HUES48 (cell line): ENCODE results near the gene ALDH1L2.
"Not testable (repeated sequence)": the region's sequence is repeated elsewhere in the genome, so short reads cannot be mapped to it uniquely, and the experiment has no call there.

ENCODE experiments used
- H3K27ac ChIP-seq: one replicate; pipeline ENCODE4 v1.7.0; 2013; ENCODE audit warnings: low read depth, low read length, inconsistent platforms
- H3K27me3 ChIP-seq: 2 replicates; pipeline ENCODE4 v1.6.1; 2013; ENCODE audit warnings: mild to moderate bottlenecking, low read length; ENCODE audit not compliant: control insufficient read depth, insufficient read depth
- H3K36me3 ChIP-seq: 2 replicates; pipeline ENCODE4 v1.6.1; 2013; ENCODE audit warnings: low read length; ENCODE audit not compliant: control insufficient read depth, insufficient read depth
- H3K4me1 ChIP-seq: 2 replicates; pipeline ENCODE4 v1.6.1; 2013; ENCODE audit warnings: mild to moderate bottlenecking, low read length; ENCODE audit not compliant: control insufficient read depth, insufficient read depth
- H3K4me3 ChIP-seq: 2 replicates; pipeline ENCODE4 v1.5.1; 2013; ENCODE audit warnings: mild to moderate bottlenecking, low read depth, low read length
- H3K9ac ChIP-seq: 2 replicates; pipeline ENCODE4 v1.6.1; 2013; ENCODE audit warnings: mild to moderate bottlenecking, low read depth, low read length, moderate library complexity
- H3K9me3 ChIP-seq: 2 replicates; pipeline ENCODE4 v1.6.1; 2013; ENCODE audit warnings: low read length; ENCODE audit not compliant: control insufficient read depth, insufficient read depth

The ALDH1L2 gene

GRCh38 chr12:105102673-105103072, 18.4 kb upstream of the ALDH1L2 start:
- no peak overlapping the region for H3K27ac ChIP-seq
- no peak overlapping the region for H3K9ac ChIP-seq
- H3K4me1 ChIP-seq = peaks cover 3% of the 10 kb centered on the region; the same call in 1 of the 2 replicates
- no peak overlapping the region for H3K4me3 ChIP-seq
- H3K27me3 ChIP-seq = no peaks in the 10 kb centered on the region
- H3K36me3 ChIP-seq = no peaks in the 10 kb centered on the region
- H3K9me3 ChIP-seq = no peaks in the 10 kb centered on the region

GRCh38 chr12:105100998-105101397, 16.7 kb upstream of the ALDH1L2 start:
- H3K9me3 ChIP-seq = peaks cover 7% of the 10 kb centered on the region
- H3K27ac ChIP-seq = no peak overlapping the region
- H3K27me3 ChIP-seq = no peaks in the 10 kb centered on the region
- H3K4me3 ChIP-seq = no peak overlapping the region
- H3K4me1 ChIP-seq = 0 out of 2 replicates have a peak, but pooled peaks cover 3% of the 10 kb centered on the region
- H3K36me3 ChIP-seq = no peaks in the 10 kb centered on the region
- no peak overlapping the region for H3K9ac ChIP-seq

GRCh38 chr12:105100207-105100985, 16.1 kb upstream of the ALDH1L2 start:
- peaks cover 10% of the 10 kb centered on the region for H3K9me3 ChIP-seq
- H3K36me3 ChIP-seq = no peaks in the 10 kb centered on the region
- H3K27me3 ChIP-seq = no peaks in the 10 kb centered on the region
- 0 out of 2 replicates have a peak, but pooled peaks cover 3% of the 10 kb centered on the region for H3K4me1 ChIP-seq
- no peak overlapping the region for H3K9ac ChIP-seq
- no peak overlapping the region for H3K27ac ChIP-seq
- H3K4me3 ChIP-seq = no peak overlapping the region

GRCh38 chr12:105099356-105099755, 15.1 kb upstream of the ALDH1L2 start:
- Histone ChIP-seq H3K27me3 (no peaks in the 10 kb centered on the region), H3K27ac (no peak overlapping the region), H3K36me3 (no peaks in the 10 kb centered on the region), H3K4me1 (0 out of 2 replicates have a peak, but pooled peaks cover 3% of the 10 kb centered on the region), H3K4me3 (no peak overlapping the region), H3K9me3 (peaks cover 15% of the 10 kb centered on the region), H3K9ac (no peak overlapping the region)

GRCh38 chr12:105095338-105095737, 11.1 kb upstream of the ALDH1L2 start:
- H3K9me3 ChIP-seq = peaks cover 22% of the 10 kb centered on the region
- not testable (repeated sequence) for H3K4me3 ChIP-seq, H3K27ac ChIP-seq, H3K9ac ChIP-seq, H3K36me3 ChIP-seq, H3K27me3 ChIP-seq
- peaks cover 24% of the 10 kb centered on the region for H3K4me1 ChIP-seq

- H3K27ac ChIP-seq = peak overlapping the region; percentile 82
- H3K9me3 ChIP-seq = peaks cover 22% of the 10 kb centered on the region
- no peaks in the 10 kb centered on the region for H3K27me3 ChIP-seq
- peak overlapping the region; percentile 68 for H3K9ac ChIP-seq
- peaks cover 35% of the 10 kb centered on the region for H3K4me1 ChIP-seq
- peak overlapping the region; percentile 44 for H3K4me3 ChIP-seq
- H3K36me3 ChIP-seq = no peaks in the 10 kb centered on the region
Observed at GRCh38 chr12:105092336-105092735, 8.1 kb upstream of the ALDH1L2 start.

GRCh38 chr12:105091476-105092206, 7.4 kb upstream of the ALDH1L2 start:
- Histone ChIP-seq H3K4me3 (peak overlapping the region; percentile 44), H3K36me3 (no peaks in the 10 kb centered on the region), H3K27me3 (no peaks in the 10 kb centered on the region), H3K9ac (peak overlapping the region; percentile 55), H3K27ac (peak overlapping the region; percentile 82), H3K4me1 (peaks cover 35% of the 10 kb centered on the region), H3K9me3 (peaks cover 21% of the 10 kb centered on the region)

- no peak overlapping the region for H3K9ac ChIP-seq
Observed at GRCh38 chr12:105090361-105090760, 6.1 kb upstream of the ALDH1L2 start.

GRCh38 chr12:105089817-105090216, 5.6 kb upstream of the ALDH1L2 start:
- no peaks in the 10 kb centered on the region for H3K27me3 ChIP-seq
- no peak overlapping the region for H3K9ac ChIP-seq
- H3K4me1 ChIP-seq = peaks cover 35% of the 10 kb centered on the region
- H3K27ac ChIP-seq = peak overlapping the region; percentile 1
- H3K4me3 ChIP-seq = no peak overlapping the region
- peaks cover 14% of the 10 kb centered on the region for H3K9me3 ChIP-seq
- H3K36me3 ChIP-seq = no peaks in the 10 kb centered on the region

More at GRCh38 chr12:105090361-105090760, 6.1 kb upstream of the ALDH1L2 start:
- no peak overlapping the region for H3K4me3 ChIP-seq
- H3K36me3 ChIP-seq = no peaks in the 10 kb centered on the region
- peak overlapping the region; percentile 44 for H3K27ac ChIP-seq
- peaks cover 14% of the 10 kb centered on the region for H3K9me3 ChIP-seq
- no peaks in the 10 kb centered on the region for H3K27me3 ChIP-seq
- peaks cover 35% of the 10 kb centered on the region for H3K4me1 ChIP-seq

GRCh38 chr12:105085501-105085900, 1.2 kb upstream of the ALDH1L2 start:
- Histone ChIP-seq H3K9ac (no peak overlapping the region), H3K27me3 (peaks cover 13% of the 10 kb centered on the region), H3K36me3 (no peaks in the 10 kb centered on the region), H3K27ac (no peak overlapping the region), H3K4me1 (peaks cover 27% of the 10 kb centered on the region), H3K4me3 (no peak overlapping the region), H3K9me3 (peaks cover 3% of the 10 kb centered on the region; the same call in 1 of the 2 replicates)
